ENCODE measurements around the gene ZG16B. TPM values are rescaled to one million over a fixed set of nuclear protein-coding genes. Genes with fewer than 3 reads are reported as not detected.

The ZG16B gene
- total RNA-seq, 4 donors from 2014 or later, result 0.34 to 38.5 (median 0.44) TPM; not detected in 1

- Histone ChIP-seq H3K36me3 (no peaks in the 10 kb centered on the region), H3K27ac (no peak overlapping the region), H3K4me1 (peaks cover 4 to 20% (median 7%) of the 10 kb centered on the region in 3 donors), H3K4me3 (no peak overlapping the region), H3K9me3 (no peaks in the 10 kb centered on the region), H3K27me3 (peaks cover 5 to 73% (median 11%) of the 10 kb centered on the region in 4 donors)
- 44 to 62% methylated on average over 2 to 5 of the region's 5 CpGs for WGBS, 2 donors
- TF ChIP-seq CTCF (IDR thresholded peaks at IDR 0.05), result no peak
- TF ChIP-seq POLR2A (IDR thresholded peaks at IDR 0.05), result no peak
- intact Hi-C loops (cut with DNase I), result no loop called here
- no peak for DNase-seq
Observed at GRCh38 chr16:2790631-2791030, 39.5 kb upstream of the ZG16B start.

GRCh38 chr16:2791174-2791573, 38.9 kb upstream of the ZG16B start:
- Histone ChIP-seq H3K27ac (no peak overlapping the region), H3K4me1 (peaks cover 0 to 15% (median 6%) of the 10 kb centered on the region in 3 donors), H3K27me3 (peaks cover 0 to 69% (median 7%) of the 10 kb centered on the region in 4 donors), H3K4me3 (no peak overlapping the region), H3K9me3 (no peaks in the 10 kb centered on the region), H3K36me3 (no peaks in the 10 kb centered on the region)
- no peak for DNase-seq
- intact Hi-C loops (cut with DNase I), result no loop called here
- TF ChIP-seq POLR2A (IDR thresholded peaks at IDR 0.05) (no peak), CTCF (IDR thresholded peaks at IDR 0.05) (no peak)
- 57 to 83% methylated on average over 2 to 6 of the region's 8 CpGs for WGBS, 2 donors

- 77 to 91% methylated on average over 10 of the region's 10 CpGs for WGBS, 2 donors
- no peak for DNase-seq
- H3K4me1 ChIP-seq, result peaks cover 0 to 12% (median 6%) of the 10 kb centered on the region in 3 donors
- H3K4me3 ChIP-seq, result no peak overlapping the region
- no peaks in the 10 kb centered on the region for H3K9me3 ChIP-seq
- TF ChIP-seq POLR2A (IDR thresholded peaks at IDR 0.05) (no peak), CTCF (IDR thresholded peaks at IDR 0.05) (no peak)
- intact Hi-C loops (cut with DNase I), result no loop called here
- H3K36me3 ChIP-seq, result no peaks in the 10 kb centered on the region
- H3K27ac ChIP-seq, result no peak overlapping the region
- H3K27me3 ChIP-seq, result peaks cover 0 to 65% (median 0%) of the 10 kb centered on the region in 4 donors
Observed at GRCh38 chr16:2792940-2793339, 37.2 kb upstream of the ZG16B start.

GRCh38 chr16:2795395-2796143, 34.5 kb upstream of the ZG16B start:
- DNase-seq, result no peak
- TF ChIP-seq CTCF (IDR thresholded peaks at IDR 0.05) (no peak), POLR2A (IDR thresholded peaks at IDR 0.05) (no peak)
- Histone ChIP-seq H3K36me3 (no peaks in the 10 kb centered on the region), H3K27me3 (peaks cover 0 to 57% (median 0%) of the 10 kb centered on the region in 4 donors), H3K4me3 (no peak overlapping the region), H3K27ac (no peak overlapping the region), H3K4me1 (peaks cover 0 to 12% (median 6%) of the 10 kb centered on the region in 3 donors), H3K9me3 (no peaks in the 10 kb centered on the region)
- 49 to 50% methylated on average over 7 of the region's 7 CpGs for WGBS, 2 donors
- intact Hi-C loops (cut with DNase I), result no loop called here

GRCh38 chr16:2798723-2799204, 31.3 kb upstream of the ZG16B start:
- 79% methylated on average over 4 of the region's 39 CpGs; no CpG with 5 or more reads in 1 of the 2 donors for WGBS, 2 donors
- no peaks in the 10 kb centered on the region for H3K36me3 ChIP-seq
- H3K4me1 ChIP-seq, result peaks cover 0 to 12% (median 6%) of the 10 kb centered on the region in 3 donors
- peaks cover 0 to 38% (median 0%) of the 10 kb centered on the region in 4 donors for H3K27me3 ChIP-seq
- TF ChIP-seq CTCF (IDR thresholded peaks at IDR 0.05) (no peak), POLR2A (IDR thresholded peaks at IDR 0.05) (no peak)
- peaks cover 0 to 6% (median 3%) of the 10 kb centered on the region in 3 donors for H3K9me3 ChIP-seq
- H3K27ac ChIP-seq, result no peak overlapping the region
- no peak overlapping the region for H3K4me3 ChIP-seq
- intact Hi-C loops (cut with DNase I), result no loop called here
- no peak for DNase-seq
